ENCODE results near the gene MYL12A. TPM values are rescaled to one million over a fixed set of nuclear protein-coding genes. Genes with fewer than 3 reads are reported as not detected.
A peak's percentile ranks its signal among the peaks of the same experiment; 100 is the strongest.

MYL12A gene
- total RNA-seq, 2 donors from 2014 or later: 102 to 174 TPM

DNA sequence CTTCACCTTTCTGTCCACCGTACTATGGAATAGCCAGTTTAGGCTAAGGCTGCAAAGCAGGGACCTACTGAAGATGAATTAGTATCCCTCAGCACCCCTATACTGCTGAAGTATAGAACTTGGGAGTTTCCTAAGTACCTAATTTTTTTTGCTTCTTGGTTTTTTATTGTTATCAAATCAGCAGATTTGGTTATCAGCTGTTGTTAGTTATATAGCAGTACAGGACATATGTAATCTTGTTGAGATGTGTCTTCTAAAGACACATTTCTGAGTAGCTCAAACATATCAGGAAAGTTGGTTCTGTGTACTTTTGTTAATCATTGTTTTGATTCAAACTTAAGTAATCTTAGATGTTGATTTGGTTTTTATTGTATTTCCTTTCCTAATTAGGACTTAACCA, 5.2 kb downstream of the MYL12A start:
- intact Hi-C loops (cut with DNase I): no loop called here
- ATAC-seq: no peak
- H3K27ac ChIP-seq: peak overlapping the region in 1 of 4 donors; percentile 4
- 86 to 97% methylated on average over 1 of the region's 1 CpG for WGBS, 2 donors
- H3K4me1 ChIP-seq: peaks cover 72% of the 10 kb centered on the region
- H3K4me3 ChIP-seq: no peak overlapping the region
- no peak for DNase-seq
- peaks cover 0 to 14% of the 10 kb centered on the region in 2 donors for H3K36me3 ChIP-seq (replicated peaks in 1 of 2; ENCODE audit: insufficient read depth in 1 of 2, low read depth in 2 of 2)
- TF ChIP-seq, protein P1, sequence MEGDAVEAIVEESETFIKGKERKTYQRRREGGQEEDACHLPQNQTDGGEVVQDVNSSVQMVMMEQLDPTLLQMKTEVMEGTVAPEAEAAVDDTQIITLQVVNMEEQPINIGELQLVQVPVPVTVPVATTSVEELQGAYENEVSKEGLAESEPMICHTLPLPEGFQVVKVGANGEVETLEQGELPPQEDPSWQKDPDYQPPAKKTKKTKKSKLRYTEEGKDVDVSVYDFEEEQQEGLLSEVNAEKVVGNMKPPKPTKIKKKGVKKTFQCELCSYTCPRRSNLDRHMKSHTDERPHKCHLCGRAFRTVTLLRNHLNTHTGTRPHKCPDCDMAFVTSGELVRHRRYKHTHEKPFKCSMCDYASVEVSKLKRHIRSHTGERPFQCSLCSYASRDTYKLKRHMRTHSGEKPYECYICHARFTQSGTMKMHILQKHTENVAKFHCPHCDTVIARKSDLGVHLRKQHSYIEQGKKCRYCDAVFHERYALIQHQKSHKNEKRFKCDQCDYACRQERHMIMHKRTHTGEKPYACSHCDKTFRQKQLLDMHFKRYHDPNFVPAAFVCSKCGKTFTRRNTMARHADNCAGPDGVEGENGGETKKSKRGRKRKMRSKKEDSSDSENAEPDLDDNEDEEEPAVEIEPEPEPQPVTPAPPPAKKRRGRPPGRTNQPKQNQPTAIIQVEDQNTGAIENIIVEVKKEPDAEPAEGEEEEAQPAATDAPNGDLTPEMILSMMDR (IDR thresholded peaks at IDR 0.05): no peak
- TF ChIP-seq POLR2A (IDR thresholded peaks at IDR 0.05): no peak
- H3K27me3 ChIP-seq: no peaks in the 10 kb centered on the region
- H3K9me3 ChIP-seq: no peaks in the 10 kb centered on the region

DNA sequence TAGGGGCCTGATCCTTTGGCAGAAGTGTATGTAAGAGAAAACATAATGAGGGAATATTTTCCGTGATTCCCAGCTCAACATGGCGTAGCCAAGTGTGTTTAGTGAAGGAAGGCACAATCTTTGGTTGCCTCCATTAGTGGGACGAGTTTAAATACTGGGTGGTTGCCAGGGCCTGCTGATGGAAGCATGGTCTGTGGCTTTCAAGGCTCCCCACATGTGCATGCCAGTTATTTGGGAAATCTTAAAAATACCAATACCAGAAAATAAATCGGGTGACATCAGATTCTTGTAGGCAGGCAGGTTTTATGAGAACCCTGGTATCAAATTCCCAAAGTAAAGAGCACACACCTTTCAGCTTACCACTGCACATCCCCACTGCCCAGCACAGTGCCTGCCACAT, 7.1 kb downstream of the MYL12A start:
- H3K4me1 ChIP-seq: peaks cover 69% of the 10 kb centered on the region
- H3K27ac ChIP-seq: peak overlapping the region in 1 of 4 donors; percentile 96
- DNase-seq: no peak
- no peak for ATAC-seq
- no peaks in the 10 kb centered on the region for H3K9me3 ChIP-seq
- intact Hi-C loops (cut with DNase I): no loop called here
- peaks cover 0 to 16% of the 10 kb centered on the region in 2 donors for H3K36me3 ChIP-seq (replicated peaks in 1 of 2; ENCODE audit: insufficient read depth in 1 of 2, low read depth in 2 of 2)
- WGBS, 2 donors: 78 to 88% methylated on average over 4 of the region's 4 CpGs
- no peak overlapping the region for H3K4me3 ChIP-seq
- TF ChIP-seq, protein P1 (IDR thresholded peaks at IDR 0.05): no peak
- TF ChIP-seq POLR2A (IDR thresholded peaks at IDR 0.05): no peak
- H3K27me3 ChIP-seq: no peaks in the 10 kb centered on the region

DNA sequence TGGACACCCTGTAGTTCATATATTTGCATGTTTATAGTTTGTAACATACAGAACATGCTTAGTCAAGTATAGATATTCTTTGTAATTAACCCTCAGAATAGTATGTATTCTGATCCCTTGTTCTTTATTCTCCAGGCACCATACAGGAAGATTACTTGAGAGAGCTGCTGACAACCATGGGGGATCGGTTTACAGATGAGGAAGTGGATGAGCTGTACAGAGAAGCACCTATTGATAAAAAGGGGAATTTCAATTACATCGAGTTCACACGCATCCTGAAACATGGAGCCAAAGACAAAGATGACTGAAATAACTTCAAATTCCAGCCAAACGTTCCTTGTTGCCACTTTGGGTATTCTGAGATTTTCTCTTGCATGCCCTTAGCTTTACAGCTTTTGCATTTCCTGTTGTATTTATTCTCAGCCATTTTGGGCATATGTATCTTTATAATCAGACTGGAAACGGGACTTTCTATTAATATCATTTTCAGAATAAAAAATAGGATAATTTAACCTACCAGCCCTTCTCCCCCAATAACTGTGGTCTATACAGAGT, 8.1 kb downstream of the MYL12A start:
- intact Hi-C loops (cut with DNase I): no loop called here
- Histone ChIP-seq H3K4me3 (no peak overlapping the region), H3K36me3 (replicated peaks in 1 of 2; ENCODE audit: insufficient read depth in 1 of 2, low read depth in 2 of 2) (peaks cover 0 to 16% of the 10 kb centered on the region in 2 donors), H3K27me3 (no peaks in the 10 kb centered on the region), H3K4me1 (peaks cover 69% of the 10 kb centered on the region), H3K9me3 (no peaks in the 10 kb centered on the region), H3K27ac (peak overlapping the region; percentile 12 to 96 (median 94))
- DNase-seq: no peak
- ATAC-seq: no peak
- TF ChIP-seq POLR2A (IDR thresholded peaks at IDR 0.05): no peak
- TF ChIP-seq, protein P1 (IDR thresholded peaks at IDR 0.05): no peak
- WGBS, 2 donors: 65 to 70% methylated on average over 5 of the region's 5 CpGs

DNA sequence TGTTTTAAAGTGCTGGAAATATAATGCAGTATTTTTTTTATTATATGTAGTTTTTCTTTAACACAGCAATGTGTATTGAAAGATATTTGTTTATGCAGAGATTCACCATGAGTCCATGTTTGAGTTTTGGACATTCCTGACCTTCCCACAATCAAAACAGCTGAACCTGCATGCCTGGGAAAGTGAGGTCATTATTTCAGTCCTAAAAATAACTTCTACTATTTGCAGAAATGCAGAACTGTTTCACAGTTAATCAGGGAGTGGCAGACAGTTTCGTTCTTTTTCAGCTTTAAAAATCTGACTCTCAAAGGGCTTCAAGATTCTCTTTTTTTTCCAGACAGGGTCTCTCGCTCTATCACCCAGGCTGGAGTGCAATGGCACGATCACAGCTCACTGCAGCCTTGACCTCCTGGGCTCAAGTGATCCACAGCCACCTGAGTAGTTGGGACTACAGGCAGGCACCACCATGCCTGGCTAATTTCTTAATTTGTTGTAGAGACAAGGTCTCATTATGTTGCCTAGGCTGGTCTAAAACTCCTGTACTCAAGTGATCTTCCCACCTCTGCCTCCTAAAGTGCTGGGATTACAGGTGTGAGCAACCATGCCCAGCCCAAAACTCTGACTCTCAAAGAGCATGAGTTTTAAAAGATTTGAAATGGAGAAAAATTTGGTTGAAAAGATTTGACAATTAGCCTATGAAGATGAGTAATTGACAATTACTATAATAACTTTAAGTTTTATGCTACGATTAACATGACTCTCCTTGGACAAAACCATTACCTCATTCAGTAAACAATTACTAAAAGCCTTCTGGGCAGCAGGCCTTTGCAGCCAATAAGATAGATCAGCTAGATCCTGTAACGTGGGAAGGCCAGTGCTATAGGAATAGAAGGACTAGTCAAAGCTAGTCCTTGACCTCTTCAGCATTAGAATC, 9.4 kb downstream of the MYL12A start:
- ATAC-seq: peak; percentile 83
- TF ChIP-seq, protein P1 (IDR thresholded peaks at IDR 0.05): no peak
- peak in 2 of 3 donors; percentile 32 to 43 for TF ChIP-seq POLR2A (IDR thresholded peaks at IDR 0.05)
- Histone ChIP-seq H3K27ac (peak overlapping the region; percentile 72 to 96 (median 94)), H3K4me1 (peaks cover 65% of the 10 kb centered on the region), H3K27me3 (no peaks in the 10 kb centered on the region), H3K36me3 (replicated peaks in 1 of 2; ENCODE audit: insufficient read depth in 1 of 2, low read depth in 2 of 2) (peaks cover 0 to 16% of the 10 kb centered on the region in 2 donors), H3K4me3 (no peak overlapping the region), H3K9me3 (no peaks in the 10 kb centered on the region)
- 19 to 21% methylated on average over 5 of the region's 5 CpGs for WGBS, 2 donors
- intact Hi-C loops (cut with DNase I): no loop called here
- peak; percentile 48 to 81 (median 72) for DNase-seq

Measured in body of pancreas (tissue), 4 donors.